ENCODE data around the gene MCC.

DNA sequence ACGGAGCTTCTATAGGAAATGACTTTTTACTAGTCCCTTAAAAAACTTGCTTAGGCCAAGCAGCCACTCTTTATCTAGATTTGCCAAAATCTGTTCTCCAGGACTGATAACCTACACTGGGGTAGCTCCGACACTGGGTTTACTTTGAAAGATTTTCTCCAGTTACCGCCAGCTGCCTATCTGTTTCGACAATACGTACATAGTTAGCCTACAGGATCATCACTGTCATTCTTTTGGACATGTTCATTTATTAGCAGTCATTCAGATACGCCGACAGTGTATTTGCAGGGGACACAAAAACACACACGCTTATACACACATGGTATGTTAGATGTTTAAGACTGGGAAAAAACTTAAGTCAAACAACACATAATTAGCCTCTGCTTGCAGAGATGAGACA, 286.0 kb downstream of the MCC start:
- TF ChIP-seq, protein P1, sequence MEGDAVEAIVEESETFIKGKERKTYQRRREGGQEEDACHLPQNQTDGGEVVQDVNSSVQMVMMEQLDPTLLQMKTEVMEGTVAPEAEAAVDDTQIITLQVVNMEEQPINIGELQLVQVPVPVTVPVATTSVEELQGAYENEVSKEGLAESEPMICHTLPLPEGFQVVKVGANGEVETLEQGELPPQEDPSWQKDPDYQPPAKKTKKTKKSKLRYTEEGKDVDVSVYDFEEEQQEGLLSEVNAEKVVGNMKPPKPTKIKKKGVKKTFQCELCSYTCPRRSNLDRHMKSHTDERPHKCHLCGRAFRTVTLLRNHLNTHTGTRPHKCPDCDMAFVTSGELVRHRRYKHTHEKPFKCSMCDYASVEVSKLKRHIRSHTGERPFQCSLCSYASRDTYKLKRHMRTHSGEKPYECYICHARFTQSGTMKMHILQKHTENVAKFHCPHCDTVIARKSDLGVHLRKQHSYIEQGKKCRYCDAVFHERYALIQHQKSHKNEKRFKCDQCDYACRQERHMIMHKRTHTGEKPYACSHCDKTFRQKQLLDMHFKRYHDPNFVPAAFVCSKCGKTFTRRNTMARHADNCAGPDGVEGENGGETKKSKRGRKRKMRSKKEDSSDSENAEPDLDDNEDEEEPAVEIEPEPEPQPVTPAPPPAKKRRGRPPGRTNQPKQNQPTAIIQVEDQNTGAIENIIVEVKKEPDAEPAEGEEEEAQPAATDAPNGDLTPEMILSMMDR (conservative IDR thresholded peaks at IDR 0.05; ENCODE audit: low read length): no peak
- TF ChIP-seq EZH2phosphoT487 (IDR thresholded peaks at IDR 0.05; ENCODE audit: borderline replicate concordance, low read depth, low read length): no peak
